Panc1 (cell line): ENCODE measurements around the gene SCYL3.

ENCODE experiments used
- POLR2AphosphoS5 ChIP-seq: IDR thresholded peaks from 2 replicates; pipeline ENCODE4 v1.6.1; 2012; ENCODE audit warnings: mild to moderate bottlenecking, low read depth, low read length, moderate library complexity
- TCF7L2 ChIP-seq: IDR thresholded peaks from 2 replicates; pipeline ENCODE4 v1.6.1; 2011; ENCODE audit warnings: mild to moderate bottlenecking, low read depth, low read length, inconsistent platforms
- TF ChIP-seq, protein P1 (sequence below): fragments of 450-650 bp; IDR thresholded peaks from 2 replicates; pipeline ENCODE4 v1.5.1; 2017; ENCODE audit warnings: mild to moderate bottlenecking
- TF ChIP-seq, protein P2 (sequence below), 2 experiments: IDR thresholded peaks; 2 replicates each; pipeline ENCODE4 v1.6.1; 2011 to 2012; ENCODE audit warnings: low read depth in 2 of 2, control low read depth in 1 of 2, low read length in 1 of 2, mild to moderate bottlenecking in 1 of 2, moderate library complexity in 1 of 2; ENCODE audit not compliant: insufficient read depth in 1 of 2

DNA sequence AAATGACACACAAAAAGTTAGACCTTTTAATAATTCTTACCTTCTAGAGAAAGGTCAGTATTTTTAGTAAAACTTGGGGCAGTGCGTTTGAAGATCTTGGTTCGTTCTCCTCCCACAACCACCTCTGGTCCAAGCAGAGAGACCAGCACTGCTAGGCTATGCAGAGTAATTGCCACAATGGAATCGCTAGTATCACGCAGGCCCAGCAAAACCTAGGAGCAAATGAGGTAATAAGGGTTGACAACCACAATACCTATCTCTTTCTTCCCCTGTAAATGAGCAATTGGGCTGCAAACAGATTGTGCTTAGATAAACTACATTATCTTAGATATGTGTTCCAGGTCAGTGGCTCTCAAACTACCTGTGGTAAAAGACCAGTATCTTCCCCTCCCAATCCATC, 34.7 kb downstream of the SCYL3 start:
- TF ChIP-seq, protein P1, sequence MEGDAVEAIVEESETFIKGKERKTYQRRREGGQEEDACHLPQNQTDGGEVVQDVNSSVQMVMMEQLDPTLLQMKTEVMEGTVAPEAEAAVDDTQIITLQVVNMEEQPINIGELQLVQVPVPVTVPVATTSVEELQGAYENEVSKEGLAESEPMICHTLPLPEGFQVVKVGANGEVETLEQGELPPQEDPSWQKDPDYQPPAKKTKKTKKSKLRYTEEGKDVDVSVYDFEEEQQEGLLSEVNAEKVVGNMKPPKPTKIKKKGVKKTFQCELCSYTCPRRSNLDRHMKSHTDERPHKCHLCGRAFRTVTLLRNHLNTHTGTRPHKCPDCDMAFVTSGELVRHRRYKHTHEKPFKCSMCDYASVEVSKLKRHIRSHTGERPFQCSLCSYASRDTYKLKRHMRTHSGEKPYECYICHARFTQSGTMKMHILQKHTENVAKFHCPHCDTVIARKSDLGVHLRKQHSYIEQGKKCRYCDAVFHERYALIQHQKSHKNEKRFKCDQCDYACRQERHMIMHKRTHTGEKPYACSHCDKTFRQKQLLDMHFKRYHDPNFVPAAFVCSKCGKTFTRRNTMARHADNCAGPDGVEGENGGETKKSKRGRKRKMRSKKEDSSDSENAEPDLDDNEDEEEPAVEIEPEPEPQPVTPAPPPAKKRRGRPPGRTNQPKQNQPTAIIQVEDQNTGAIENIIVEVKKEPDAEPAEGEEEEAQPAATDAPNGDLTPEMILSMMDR, result no peak
- no peak for TF ChIP-seq POLR2AphosphoS5
- TF ChIP-seq, protein P2, sequence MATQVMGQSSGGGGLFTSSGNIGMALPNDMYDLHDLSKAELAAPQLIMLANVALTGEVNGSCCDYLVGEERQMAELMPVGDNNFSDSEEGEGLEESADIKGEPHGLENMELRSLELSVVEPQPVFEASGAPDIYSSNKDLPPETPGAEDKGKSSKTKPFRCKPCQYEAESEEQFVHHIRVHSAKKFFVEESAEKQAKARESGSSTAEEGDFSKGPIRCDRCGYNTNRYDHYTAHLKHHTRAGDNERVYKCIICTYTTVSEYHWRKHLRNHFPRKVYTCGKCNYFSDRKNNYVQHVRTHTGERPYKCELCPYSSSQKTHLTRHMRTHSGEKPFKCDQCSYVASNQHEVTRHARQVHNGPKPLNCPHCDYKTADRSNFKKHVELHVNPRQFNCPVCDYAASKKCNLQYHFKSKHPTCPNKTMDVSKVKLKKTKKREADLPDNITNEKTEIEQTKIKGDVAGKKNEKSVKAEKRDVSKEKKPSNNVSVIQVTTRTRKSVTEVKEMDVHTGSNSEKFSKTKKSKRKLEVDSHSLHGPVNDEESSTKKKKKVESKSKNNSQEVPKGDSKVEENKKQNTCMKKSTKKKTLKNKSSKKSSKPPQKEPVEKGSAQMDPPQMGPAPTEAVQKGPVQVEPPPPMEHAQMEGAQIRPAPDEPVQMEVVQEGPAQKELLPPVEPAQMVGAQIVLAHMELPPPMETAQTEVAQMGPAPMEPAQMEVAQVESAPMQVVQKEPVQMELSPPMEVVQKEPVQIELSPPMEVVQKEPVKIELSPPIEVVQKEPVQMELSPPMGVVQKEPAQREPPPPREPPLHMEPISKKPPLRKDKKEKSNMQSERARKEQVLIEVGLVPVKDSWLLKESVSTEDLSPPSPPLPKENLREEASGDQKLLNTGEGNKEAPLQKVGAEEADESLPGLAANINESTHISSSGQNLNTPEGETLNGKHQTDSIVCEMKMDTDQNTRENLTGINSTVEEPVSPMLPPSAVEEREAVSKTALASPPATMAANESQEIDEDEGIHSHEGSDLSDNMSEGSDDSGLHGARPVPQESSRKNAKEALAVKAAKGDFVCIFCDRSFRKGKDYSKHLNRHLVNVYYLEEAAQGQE (IDR thresholded peaks at IDR 0.05; ENCODE audit: insufficient read depth in 1 of 2, low read depth in 2 of 2, low read length in 1 of 2), result no peak
- no peak for TF ChIP-seq TCF7L2
